Neural progenitor cell (in vitro differentiated cells): Measurements from ENCODE around the gene CFAP69.

Experiments used
- CTCF ChIP-seq: fragments of 200-600 bp; sonication (generic); IDR thresholded peaks from 2 replicates; pipeline ENCODE4 v1.5.1; 2017; ENCODE audit warnings: antibody characterized with exemption, mild to moderate bottlenecking
- EZH2 ChIP-seq: fragments of 200-600 bp; sonication (generic); IDR thresholded peaks from 2 replicates; pipeline ENCODE4 v1.6.1; 2017; ENCODE audit warnings: antibody characterized with exemption, mild to moderate bottlenecking, moderate library complexity
- EZH2phosphoT487 ChIP-seq: fragments of 200-600 bp; sonication (generic); IDR thresholded peaks from 2 replicates; pipeline ENCODE4 v1.6.1; 2017; ENCODE audit warnings: antibody characterized with exemption

- TF ChIP-seq EZH2phosphoT487 (no peak), CTCF (no peak), EZH2 (no peak)
These were observed 16.5 kb downstream of the CFAP69 start for GRCh38 chr7:90261441-90261840.
